ENCODE measurements around the gene SLIT3.
A peak's percentile ranks its signal among the peaks of the same experiment; 100 is the strongest.

The SLIT3 gene

GRCh38 chr5:168961681-168962080 is 339.3 kb downstream of the SLIT3 start:
- DNase-seq (ENCODE audit: low spot score) = no peak

DNA sequence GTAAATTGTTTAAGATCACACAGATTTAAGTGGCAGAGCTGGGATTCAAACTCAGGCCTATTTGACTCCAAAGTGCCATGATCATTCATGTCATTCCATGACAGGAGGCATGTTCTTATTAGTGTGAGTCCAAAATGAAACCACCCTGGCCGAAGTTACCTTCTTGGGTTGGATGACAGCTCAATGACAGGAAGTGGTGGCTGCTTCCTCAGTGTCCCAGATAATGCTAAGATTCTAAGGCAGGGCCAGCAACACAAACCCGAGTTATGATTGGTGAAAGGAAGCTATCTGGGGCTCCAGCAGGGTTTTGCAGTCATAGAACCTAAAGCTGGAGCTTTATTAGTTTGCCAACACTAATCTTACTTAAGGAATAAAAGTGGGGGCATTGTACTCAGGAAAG is 340.4 kb downstream of the SLIT3 start:
- DNase-seq (ENCODE audit: low spot score) = no peak

DNA sequence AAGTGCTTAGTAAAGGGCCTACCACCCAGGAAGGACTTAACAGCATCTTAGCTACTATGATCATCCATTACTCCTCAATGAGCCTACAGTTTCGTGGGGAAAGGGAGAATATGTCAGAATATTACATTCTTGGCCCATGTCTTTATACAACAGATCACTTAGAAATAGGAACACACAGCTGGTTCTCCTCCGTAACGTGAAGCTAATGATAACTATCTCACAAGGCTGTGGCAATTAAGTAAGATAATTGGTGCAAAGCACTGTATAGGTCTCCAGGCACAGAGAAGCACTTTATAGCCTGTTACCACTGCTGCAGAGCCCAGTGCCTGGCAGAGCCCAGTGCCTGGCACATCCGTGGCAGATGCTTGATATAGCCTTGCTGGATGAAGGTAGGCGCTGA is 347.6 kb downstream of the SLIT3 start:
- no peak for DNase-seq (ENCODE audit: low spot score)

GRCh38 chr5:168952196-168952595 is 348.7 kb downstream of the SLIT3 start:
- DNase-seq (ENCODE audit: low spot score) = no peak

DNA sequence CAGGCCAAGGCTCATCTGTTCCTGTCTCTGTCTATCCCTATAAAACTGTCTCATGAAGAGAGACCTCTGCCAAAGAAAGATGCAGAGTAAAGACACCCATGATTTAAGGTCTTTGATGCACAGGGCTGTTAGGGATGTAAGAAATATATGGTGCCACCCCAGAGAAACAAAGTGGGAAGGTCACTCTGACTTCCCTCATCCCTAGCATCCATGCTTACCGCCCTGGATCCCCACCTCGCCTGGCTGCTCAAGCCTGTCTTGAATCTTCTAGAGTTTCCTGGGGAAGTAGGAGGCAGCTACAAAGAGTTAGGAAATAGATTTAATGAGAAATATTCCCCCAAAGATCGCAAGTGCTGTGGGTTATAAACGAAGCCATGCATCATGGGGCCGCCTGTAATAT is 349.2 kb downstream of the SLIT3 start:
- no peak for DNase-seq (ENCODE audit: low spot score)

GRCh38 chr5:168951356-168951755 is 349.6 kb downstream of the SLIT3 start:
- no peak for DNase-seq (ENCODE audit: low spot score)

GRCh38 chr5:168950241-168950951 is 350.5 kb downstream of the SLIT3 start:
- no peak for DNase-seq (ENCODE audit: low spot score)

DNA sequence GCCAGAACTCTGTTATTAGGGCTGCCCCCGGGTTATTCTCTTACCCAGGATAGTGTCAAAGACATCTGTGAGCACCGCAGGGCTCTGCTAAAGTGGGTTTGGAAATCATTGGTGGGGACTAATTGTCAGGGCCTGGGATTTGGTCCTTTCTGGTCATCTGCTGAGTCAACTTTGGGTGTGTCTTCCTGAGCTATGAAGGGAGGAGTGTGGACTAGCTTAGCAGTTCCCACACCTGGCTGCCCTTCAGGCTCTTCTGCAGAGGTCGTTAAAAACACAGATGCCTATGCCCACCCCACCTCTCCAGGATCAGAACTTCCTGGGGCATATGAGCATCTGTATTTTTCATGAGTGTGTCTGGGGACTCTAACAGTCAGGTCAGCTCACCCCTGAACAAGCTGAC is 352.2 kb downstream of the SLIT3 start:
- DNase-seq (ENCODE audit: low spot score) = no peak

GRCh38 chr5:168947212-168947868 is 353.6 kb downstream of the SLIT3 start:
- DNase-seq (ENCODE audit: low spot score) = no peak

GRCh38 chr5:168946363-168946762 is 354.6 kb downstream of the SLIT3 start:
- DNase-seq (ENCODE audit: low spot score) = no peak

DNA sequence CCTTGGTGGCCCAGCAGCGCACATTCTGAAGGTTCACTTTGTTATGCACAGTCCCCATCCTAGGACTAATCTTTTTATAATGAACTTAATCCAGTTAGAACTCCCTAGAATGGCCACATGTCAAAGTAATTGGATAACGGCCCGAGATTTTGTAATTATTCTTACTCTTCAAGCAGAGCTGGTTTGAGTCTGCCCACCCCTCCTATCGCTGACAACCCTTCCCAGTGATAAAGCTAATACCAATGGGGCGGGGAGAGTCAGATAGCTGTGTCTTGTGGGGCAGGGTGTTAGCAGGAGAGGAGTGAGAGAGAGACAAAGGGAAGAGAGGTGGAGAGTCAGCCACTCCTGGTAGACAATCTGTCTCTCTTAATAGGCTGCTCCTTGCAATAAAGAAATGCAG is 356.9 kb downstream of the SLIT3 start:
- no peak for DNase-seq (ENCODE audit: low spot score)

- DNase-seq (ENCODE audit: low spot score) = no peak
Measured at GRCh38 chr5:168943091-168943884, 357.7 kb downstream of the SLIT3 start.

DNA sequence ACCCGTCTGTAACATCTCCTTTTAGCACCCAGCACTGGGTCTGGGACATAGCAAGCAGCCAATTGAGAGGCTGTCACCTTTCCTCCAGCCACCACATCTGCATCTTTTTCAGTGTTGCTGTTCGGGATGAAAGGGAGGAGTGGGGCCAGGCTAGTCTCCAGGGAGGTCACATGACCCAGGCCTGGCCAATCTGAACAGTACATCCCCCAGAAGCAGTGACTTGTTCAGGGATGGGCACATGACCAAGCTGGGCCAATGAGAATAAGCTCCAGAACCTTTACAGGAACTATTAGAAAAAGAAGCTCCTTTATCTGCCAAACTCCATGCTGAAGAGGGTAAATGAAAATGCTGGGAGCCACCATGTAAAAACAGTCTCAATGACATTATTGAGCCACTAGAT is 359.0 kb downstream of the SLIT3 start:
- DNase-seq (ENCODE audit: low spot score) = no peak

GRCh38 chr5:168940712-168941111 is 360.2 kb downstream of the SLIT3 start:
- no peak for DNase-seq (ENCODE audit: low spot score)

- DNase-seq (ENCODE audit: low spot score) = no peak
Measured at GRCh38 chr5:168939887-168940544, 360.9 kb downstream of the SLIT3 start.

- no peak for DNase-seq (ENCODE audit: low spot score)
Measured at GRCh38 chr5:168939156-168939800, 361.7 kb downstream of the SLIT3 start.

- no peak for DNase-seq (ENCODE audit: low spot score)
Measured at GRCh38 chr5:168936511-168936910, 364.4 kb downstream of the SLIT3 start.

DNA sequence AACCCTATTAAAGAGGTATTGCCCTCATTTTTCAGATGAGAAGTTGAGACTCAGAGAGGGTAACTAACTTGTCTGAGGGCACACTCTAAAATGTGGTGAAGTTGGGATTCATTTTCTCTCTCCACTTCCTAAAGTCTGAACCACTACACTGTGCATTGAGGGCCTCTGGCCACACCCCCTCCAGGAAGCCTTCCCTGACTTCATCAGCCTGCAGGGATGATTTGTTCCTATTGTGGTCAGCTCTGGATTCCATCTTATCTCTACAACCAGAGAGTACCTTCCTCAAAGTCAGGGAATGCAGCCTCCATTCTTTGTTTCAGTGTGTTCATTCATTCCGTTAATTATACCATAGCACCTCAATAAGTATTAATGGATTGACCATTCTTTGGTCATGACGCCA is 365.8 kb downstream of the SLIT3 start:
- DNase-seq (ENCODE audit: low spot score) = no peak

DNA sequence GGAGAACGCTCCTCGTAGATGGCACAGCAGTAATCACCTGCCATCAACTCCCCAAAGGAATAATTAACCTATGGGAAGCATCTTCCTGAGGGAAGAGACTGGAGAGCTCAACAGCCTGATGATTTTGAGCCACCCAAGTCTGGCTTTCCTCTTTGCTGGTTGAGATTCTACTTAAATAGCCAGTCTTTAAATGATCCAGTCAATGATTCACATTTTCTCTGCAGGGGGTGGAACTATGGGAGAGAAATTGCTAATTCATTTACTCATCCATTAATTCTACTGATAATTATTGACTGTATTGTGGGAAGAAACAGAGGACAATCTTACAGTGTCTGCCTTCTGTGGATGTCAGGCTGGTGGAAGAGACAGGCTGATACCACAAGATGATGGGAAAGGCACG is 366.8 kb downstream of the SLIT3 start:
- no peak for DNase-seq (ENCODE audit: low spot score)

DNA sequence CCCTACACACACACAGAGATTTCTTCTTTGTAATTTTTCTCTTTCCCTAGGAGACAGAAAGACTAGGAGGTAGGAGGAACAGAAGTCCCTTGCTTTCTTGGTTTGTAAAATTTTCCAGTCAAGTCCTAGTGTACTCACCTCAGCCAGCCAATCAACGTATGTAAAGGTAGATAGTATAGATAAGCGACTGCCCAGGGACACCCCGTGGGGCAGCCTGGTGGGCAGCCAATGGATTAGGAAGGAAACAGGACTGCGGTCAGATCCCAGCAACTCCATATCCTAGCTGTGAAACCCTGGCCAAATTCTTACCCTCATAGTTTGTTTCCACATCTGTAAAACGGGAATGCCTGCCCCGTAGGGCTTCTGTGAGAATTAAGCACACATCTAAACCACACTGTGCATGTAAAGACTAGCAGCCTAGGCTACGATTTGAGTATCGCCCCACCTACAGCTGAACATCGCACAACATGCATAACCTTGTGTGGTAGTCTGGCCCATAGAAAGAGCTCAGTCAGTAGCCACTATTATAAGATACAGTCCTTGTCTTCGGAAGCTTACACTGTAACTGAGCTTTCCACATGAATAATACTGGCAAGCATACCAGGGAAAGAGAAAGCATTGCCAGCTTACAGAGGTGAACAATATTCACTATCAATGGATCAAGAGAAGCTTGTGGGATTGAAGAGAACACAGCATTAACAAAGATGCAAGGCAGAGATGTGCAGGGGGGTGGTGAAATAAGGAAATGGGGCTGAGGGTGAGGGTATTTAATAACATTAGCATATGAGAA is 368.3 kb downstream of the SLIT3 start:
- DNase-seq (ENCODE audit: low spot score) = no peak

- DNase-seq (ENCODE audit: low spot score) = peak; percentile 19
Measured at GRCh38 chr5:168931638-168932345, 369.1 kb downstream of the SLIT3 start.
